SK-N-SH (cell line): ENCODE data around the gene SPRR2D. TPM values are rescaled to one million over a fixed set of nuclear protein-coding genes. Genes with fewer than 3 reads are reported as not detected.
"Not testable (repeated sequence)": the region's sequence is repeated elsewhere in the genome, so short reads cannot be mapped to it uniquely, and the experiment has no call there.

ENCODE experiments used
- CTCF ChIA-PET: fragments of 300-600, 350-600 bp; formaldehyde crosslinking; extraction: SDS; loops from one replicate; lab custom pipeline; 2021; lab: Yijun Ruan, JAX
- POLR2A ChIA-PET: fragments of 350-600 bp; sonication (Branson Sonifier 250); formaldehyde crosslinking; extraction: SDS; loops from one replicate; lab custom pipeline; 2020; ENCODE audit warnings: antibody characterized with exemption, inconsistent platforms; lab: Yijun Ruan, JAX
- DNase-seq: peaks from one replicate; pipeline ENCODE4 v3.0.0; 2012
- H2AFZ ChIP-seq: fragments of 200-600 bp; sonication (generic); 2 replicates; pipeline ENCODE4 v1.8.1; 2016; ENCODE audit warnings: antibody characterized with exemption, mild to moderate bottlenecking, low read depth
- H3F3A ChIP-seq: fragments of 200-600 bp; sonication (generic); replicated peaks from 2 replicates; pipeline ENCODE3; 2016; ENCODE audit warnings: antibody characterized with exemption, mild to moderate bottlenecking; ENCODE audit not compliant: insufficient read depth
- H3K27ac ChIP-seq, 2 experiments: fragments of 200-500 bp in 1 of 2; fragments of 200-600 bp in 1 of 2; sonication (Bioruptor generic) in 1 of 2; sonication (generic), shearing (Covaris generic) in 1 of 2; 2 replicates each; pipeline versions ENCODE4 v1.5.1 to v1.6.1; 2014 to 2016; ENCODE audit warnings: low read depth in 2 of 2, inconsistent platforms in 1 of 2, low read length in 1 of 2, mild to moderate bottlenecking in 1 of 2, mixed read lengths in 1 of 2
- H3K27me3 ChIP-seq: fragments of 200-600 bp; sonication (generic), shearing (Covaris generic); 2 replicates; pipeline ENCODE4 v1.6.1; 2016; ENCODE audit warnings: mixed run types; ENCODE audit not compliant: insufficient read depth
- H3K36me3 ChIP-seq, 2 experiments: fragments of 200-500 bp in 1 of 2; fragments of 200-600 bp in 1 of 2; sonication (Bioruptor generic) in 1 of 2; sonication (generic) in 1 of 2; replicated peaks in 1 of 2; 2 replicates each; pipeline versions ENCODE3 to v1.5.1; 2014 to 2016; ENCODE audit warnings: low read length in 1 of 2, mild to moderate bottlenecking in 1 of 2; ENCODE audit not compliant: insufficient read depth in 2 of 2, control insufficient read depth in 1 of 2
- H3K4me1 ChIP-seq, 2 experiments: fragments of 200-500 bp in 1 of 2; fragments of 200-600 bp in 1 of 2; sonication (Bioruptor generic) in 1 of 2; sonication (generic), shearing (Covaris generic) in 1 of 2; 2 replicates each; pipeline versions ENCODE4 v1.5.1 to v1.6.1; 2014 to 2016; ENCODE audit warnings: low read depth in 1 of 2, low read length in 1 of 2, mixed run types in 1 of 2; ENCODE audit not compliant: insufficient read depth in 2 of 2, control insufficient read depth in 1 of 2
- H3K4me2 ChIP-seq: fragments of 200-600 bp; sonication (generic), shearing (Covaris generic); 2 replicates; pipeline ENCODE4 v1.6.1; 2017; ENCODE audit warnings: mixed run types
- H3K4me3 ChIP-seq, 2 experiments: fragments of 200-500 bp in 1 of 2; fragments of 200-600 bp in 1 of 2; sonication (Bioruptor generic) in 1 of 2; sonication (generic), shearing (Covaris generic) in 1 of 2; 2 replicates each; pipeline versions ENCODE4 v1.5.1 to v1.8.1; 2014 to 2016; ENCODE audit warnings: low read depth in 2 of 2, inconsistent platforms in 1 of 2, low read length in 1 of 2, mild to moderate bottlenecking in 1 of 2, mixed read lengths in 1 of 2, moderate library complexity in 1 of 2
- H3K79me2 ChIP-seq: fragments of 200-600 bp; sonication (generic); 2 replicates; pipeline ENCODE4 v1.8.1; 2017; ENCODE audit warnings: mild to moderate bottlenecking; ENCODE audit not compliant: insufficient read depth
- H3K9ac ChIP-seq: fragments of 200-600 bp; sonication (generic); 2 replicates; pipeline ENCODE4 v1.6.1; 2017; ENCODE audit warnings: mixed run types
- H3K9me2 ChIP-seq: fragments of 200-600 bp; sonication (generic); 2 replicates; pipeline ENCODE4 v1.6.1; 2017; ENCODE audit warnings: mixed run types
- H3K9me3 ChIP-seq: fragments of 200-600 bp; sonication (generic); 2 replicates; pipeline ENCODE4 v1.6.1; 2017; ENCODE audit warnings: mixed run types, mild to moderate bottlenecking, moderate library complexity
- H4K20me1 ChIP-seq: fragments of 200-600 bp; sonication (generic); 2 replicates; pipeline ENCODE4 v1.6.1; 2017; ENCODE audit warnings: mild to moderate bottlenecking, mixed run types; ENCODE audit not compliant: insufficient read depth
- ELF1 ChIP-seq: IDR thresholded peaks from 2 replicates; pipeline ENCODE4 v1.4.0; 2012
- EP300 ChIP-seq, 2 experiments: IDR thresholded peaks; 2 replicates each; pipeline versions ENCODE4 v1.4.0 to v1.6.1; 2012; ENCODE audit warnings: borderline replicate concordance in 1 of 2, low read depth in 1 of 2, low read length in 1 of 2
- EZH2phosphoT487 ChIP-seq: fragments of 200-600 bp; sonication (generic); IDR thresholded peaks from 2 replicates; pipeline ENCODE4 v1.6.1; 2017; ENCODE audit warnings: low read depth, mixed run types, mild to moderate bottlenecking, antibody characterized with exemption, moderate library complexity, borderline replicate concordance
- FOSL2 ChIP-seq: IDR thresholded peaks from 2 replicates; pipeline ENCODE4 v1.4.0; 2012; ENCODE audit warnings: low read depth, mild to moderate bottlenecking, moderate library complexity, borderline replicate concordance
- GATA2 ChIP-seq: sonication (generic); formaldehyde crosslinking; IDR thresholded peaks from 2 replicates; pipeline ENCODE4 v1.5.0; 2020; ENCODE audit warnings: mild to moderate bottlenecking, missing genetic modification reagents
- JUND ChIP-seq: IDR thresholded peaks from 2 replicates; pipeline ENCODE4 v1.4.0; 2012
- MEF2A ChIP-seq: IDR thresholded peaks from 2 replicates; pipeline ENCODE4 v1.4.0; 2012; ENCODE audit warnings: low read depth, borderline replicate concordance
- NRF1 ChIP-seq: IDR thresholded peaks from 2 replicates; pipeline ENCODE4 v1.6.1; 2012; ENCODE audit warnings: low read depth, mild to moderate bottlenecking, low read length
- REST ChIP-seq: IDR thresholded peaks from 2 replicates; pipeline ENCODE4 v1.6.1; 2012; ENCODE audit warnings: mild to moderate bottlenecking, low read depth, low read length, moderate library complexity
- RFX5 ChIP-seq: IDR thresholded peaks from 2 replicates; pipeline ENCODE4 v1.6.1; 2012; ENCODE audit warnings: mild to moderate bottlenecking, improper control_type of control experiment, low read length
- SMC3 ChIP-seq: IDR thresholded peaks from 2 replicates; pipeline ENCODE4 v1.6.1; 2012; ENCODE audit warnings: low read depth, low read length, improper control_type of control experiment
- USF1 ChIP-seq: IDR thresholded peaks from 2 replicates; pipeline ENCODE4 v1.4.0; 2012; ENCODE audit warnings: low read depth, borderline replicate concordance
- USF2 ChIP-seq: fragments of 150-350 bp; IDR thresholded peaks from 2 replicates; pipeline ENCODE4 v1.6.1; 2017; ENCODE audit warnings: antibody characterized with exemption, low read length, low read depth, borderline replicate concordance
- YY1 ChIP-seq: IDR thresholded peaks from 2 replicates; pipeline ENCODE4 v1.4.0; 2012; ENCODE audit warnings: low read depth, mild to moderate bottlenecking
- WGBS: methylation state at CpG from one replicate; pipeline ENCODE4 v1.1.6; 2017; ENCODE audit warnings: low lambda C conversion rate; 5-methylcytosine and 5-hydroxymethylcytosine counted together
- polyA plus RNA-seq, 3 experiments: library from polyadenylated mRNA; depleted of rRNA; stranded (reverse); fragments of >200 nt; gene quantifications; 2 replicates each; pipeline ENCODE4 v1.2.3, GENCODE V29; 2012

SPRR2D gene
- polyA plus RNA-seq, 1 of the 3 experiments (the other 2 are of a cell fraction), result not detected

- TF ChIP-seq SMC3 (no peak), JUND (no peak), ELF1 (no peak)
- H3K79me2 ChIP-seq, result no peaks in the 10 kb centered on the region
- H2AFZ ChIP-seq, result no peak overlapping the region
- H3F3A ChIP-seq, result no peaks in the 10 kb centered on the region
- H3K27ac ChIP-seq, result no peak overlapping the region
- ChIA-PET POLR2A (no interaction called here), CTCF (no interaction called here)
- no peak overlapping the region for H3K4me2 ChIP-seq
- no peaks in the 10 kb centered on the region for H3K9me2 ChIP-seq
- WGBS, result 0% methylated on average over 1 of the region's 1 CpG
- no peak for DNase-seq
- H3K36me3 ChIP-seq, result no peaks in the 10 kb centered on the region
- H4K20me1 ChIP-seq, result no peaks in the 10 kb centered on the region
- H3K9me3 ChIP-seq, result no peaks in the 10 kb centered on the region
- no peaks in the 10 kb centered on the region for H3K4me1 ChIP-seq
- no peak overlapping the region for H3K9ac ChIP-seq
- H3K4me3 ChIP-seq, result no peak overlapping the region
- H3K27me3 ChIP-seq, result no peaks in the 10 kb centered on the region; the same call in 1 of the 2 replicates
Measured at GRCh38 chr1:153024413-153024812, 16.5 kb downstream of the SPRR2D start.

GRCh38 chr1:153023109-153023508 is 17.8 kb downstream of the SPRR2D start:
- Histone ChIP-seq H3K9me3 (no peaks in the 10 kb centered on the region), H3K4me3 (no peak overlapping the region), H3K9ac (no peak overlapping the region), H4K20me1 (no peaks in the 10 kb centered on the region), H2AFZ (no peak overlapping the region), H3K9me2 (no peaks in the 10 kb centered on the region), H3K4me1 (no peaks in the 10 kb centered on the region), H3K27me3 (no peaks in the 10 kb centered on the region; the same call in 1 of the 2 replicates), H3K4me2 (no peak overlapping the region), H3K27ac (no peak overlapping the region), H3K36me3 (no peaks in the 10 kb centered on the region), H3F3A (no peaks in the 10 kb centered on the region), H3K79me2 (no peaks in the 10 kb centered on the region)
- 2% methylated on average over 3 of the region's 7 CpGs for WGBS
- ChIA-PET POLR2A (no interaction called here), CTCF (no interaction called here)
- no peak for DNase-seq
- no peak for TF ChIP-seq GATA2 (CRISPR knock-in tag)
- TF ChIP-seq NRF1, result no peak
- no peak for TF ChIP-seq EP300 (IDR thresholded peaks at IDR 0.05; ENCODE audit: borderline replicate concordance in 1 of 2, low read depth in 1 of 2, low read length in 1 of 2)
- TF ChIP-seq MEF2A, result no peak
- TF ChIP-seq RFX5, result no peak
- no peak for TF ChIP-seq REST
- TF ChIP-seq USF2, result no peak
- TF ChIP-seq YY1, result no peak
- TF ChIP-seq FOSL2, result no peak
- no peak for TF ChIP-seq USF1
- TF ChIP-seq EZH2phosphoT487, result no peak

- 8% methylated on average over 9 of the region's 9 CpGs for WGBS
- POLR2A ChIA-PET, H3K27ac ChIP-seq, H3K36me3 ChIP-seq, H3K27me3 ChIP-seq, H3K79me2 ChIP-seq, DNase-seq, H3K4me2 ChIP-seq, H3K4me1 ChIP-seq, CTCF ChIA-PET, H3K9ac ChIP-seq, H4K20me1 ChIP-seq, H3K4me3 ChIP-seq, H3K9me2 ChIP-seq, H3K9me3 ChIP-seq, H2AFZ ChIP-seq, H3F3A ChIP-seq: not testable (repeated sequence)
Measured at GRCh38 chr1:153022340-153022739, 18.6 kb downstream of the SPRR2D start.

- H3K9me3 ChIP-seq, H2AFZ ChIP-seq, DNase-seq, POLR2A ChIA-PET, H3K79me2 ChIP-seq, H3K4me1 ChIP-seq, H3K4me3 ChIP-seq, H3K4me2 ChIP-seq, H3K36me3 ChIP-seq, H3F3A ChIP-seq, H4K20me1 ChIP-seq, H3K27me3 ChIP-seq, CTCF ChIA-PET, H3K27ac ChIP-seq, H3K9me2 ChIP-seq, H3K9ac ChIP-seq: not testable (repeated sequence)
- WGBS, result 8% methylated on average over 2 of the region's 2 CpGs
Measured at GRCh38 chr1:153021829-153022228, 19.1 kb downstream of the SPRR2D start.
